Left ventricle myocardium inferior (tissue), 1 donor: ENCODE measurements around the gene AFDN. TPM values are rescaled to one million over a fixed set of nuclear protein-coding genes. Genes with fewer than 3 reads are reported as not detected.

Experiments used
- DNase-seq: peaks from one replicate; pipeline ENCODE4 v3.0.0-alpha.2; 2020
- H3K27ac ChIP-seq: fragments of 200-600 bp; replicated peaks from 2 replicates; pipeline ENCODE4 v1.8.0; 2021
- H3K27me3 ChIP-seq: fragments of 200-600 bp; 2 replicates; pipeline ENCODE4 v1.8.0; 2021; ENCODE audit warnings: low read depth
- H3K36me3 ChIP-seq: fragments of 200-600 bp; 2 replicates; pipeline ENCODE4 v1.8.0; 2021
- H3K4me1 ChIP-seq: fragments of 200-600 bp; 2 replicates; pipeline ENCODE4 v1.8.0; 2021
- H3K4me3 ChIP-seq: fragments of 200-600 bp; 2 replicates; pipeline ENCODE4 v1.8.0; 2021; ENCODE audit warnings: mild to moderate bottlenecking, moderate library complexity
- H3K9me3 ChIP-seq: fragments of 200-600 bp; replicated peaks from 2 replicates; pipeline ENCODE4 v1.8.0; 2021
- CTCF ChIP-seq: fragments of 200-600 bp; IDR thresholded peaks from 2 replicates; pipeline ENCODE4 v1.8.0; 2021; ENCODE audit warnings: antibody characterized with exemption, mild to moderate bottlenecking, borderline replicate concordance
- intact Hi-C: fragments of 100-400 bp; cut with micrococcal nuclease; formaldehyde crosslinking; loops from one replicate; pipeline ENCODE4 v1.11.0; 2022
- total RNA-seq: library from RNA; stranded (reverse); fragmentation: NEBNext Ultra II Directional; extraction: Animal tissue kit (Norgen Biotek cat#: 25700); gene quantifications from one replicate; pipeline ENCODE4 v1.2.1, GENCODE V29; 2021
- donor health status: DM: no; HTN: yes; CAD: no; lungs with severe emphysema.

Gene AFDN
- total RNA-seq, 1 donor from 2014 or later, result 54.9 TPM

- no peak for DNase-seq
- no peak overlapping the region for H3K27ac ChIP-seq
- peaks cover 52% of the 10 kb centered on the region for H3K4me1 ChIP-seq
- H3K36me3 ChIP-seq, result no peaks in the 10 kb centered on the region
- intact Hi-C loops, result no loop called here
- TF ChIP-seq CTCF, result no peak
- no peaks in the 10 kb centered on the region for H3K9me3 ChIP-seq
- H3K4me3 ChIP-seq, result no peak overlapping the region
- no peaks in the 10 kb centered on the region for H3K27me3 ChIP-seq
Measured at GRCh38 chr6:167835260-167835659, 8.5 kb downstream of the AFDN start.

GRCh38 chr6:167836721-167837120 is 10.0 kb downstream of the AFDN start:
- Histone ChIP-seq H3K4me1 (peaks cover 52% of the 10 kb centered on the region), H3K27ac (no peak overlapping the region), H3K27me3 (no peaks in the 10 kb centered on the region), H3K4me3 (no peak overlapping the region), H3K9me3 (no peaks in the 10 kb centered on the region), H3K36me3 (no peaks in the 10 kb centered on the region)
- DNase-seq, result no peak
- TF ChIP-seq CTCF, result no peak
- intact Hi-C loops, result no loop called here

- no peak for DNase-seq
- Histone ChIP-seq H3K4me1 (peaks cover 51% of the 10 kb centered on the region), H3K9me3 (no peaks in the 10 kb centered on the region), H3K4me3 (no peak overlapping the region), H3K36me3 (no peaks in the 10 kb centered on the region), H3K27ac (no peak overlapping the region), H3K27me3 (no peaks in the 10 kb centered on the region)
- intact Hi-C loops, result no loop called here
- TF ChIP-seq CTCF, result no peak
Measured at GRCh38 chr6:167838207-167838748, 11.6 kb downstream of the AFDN start.

- H3K27ac ChIP-seq, result no peak overlapping the region
- no peak overlapping the region for H3K4me3 ChIP-seq
- H3K4me1 ChIP-seq, result peaks cover 53% of the 10 kb centered on the region
- no peak for DNase-seq
- H3K9me3 ChIP-seq, result no peaks in the 10 kb centered on the region
- no peaks in the 10 kb centered on the region for H3K27me3 ChIP-seq
- intact Hi-C loops, result no loop called here
- H3K36me3 ChIP-seq, result no peaks in the 10 kb centered on the region
- TF ChIP-seq CTCF, result no peak
Measured at GRCh38 chr6:167839343-167839742, 12.6 kb downstream of the AFDN start.

GRCh38 chr6:167839755-167840154 is 13.0 kb downstream of the AFDN start:
- Histone ChIP-seq H3K4me1 (peaks cover 53% of the 10 kb centered on the region), H3K27ac (no peak overlapping the region), H3K4me3 (no peak overlapping the region), H3K27me3 (no peaks in the 10 kb centered on the region), H3K36me3 (no peaks in the 10 kb centered on the region), H3K9me3 (no peaks in the 10 kb centered on the region)
- intact Hi-C loops, result no loop called here
- no peak for DNase-seq
- no peak for TF ChIP-seq CTCF
